ENCODE results near the gene XPNPEP1. TPM values are rescaled to one million over a fixed set of nuclear protein-coding genes. Genes with fewer than 3 reads are reported as not detected.

Gene XPNPEP1
- total RNA-seq, 1 experiment from 2014 or later, result 71.3 TPM

- H3K4me3 Mint-ChIP-seq, result no peak overlapping the region
These were observed 76.5 kb downstream of the XPNPEP1 start for GRCh38 chr10:109846832-109847231.

More at GRCh38 chr10:109846832-109847231, 76.5 kb downstream of the XPNPEP1 start:
- Mint-ChIP-seq H3K36me3 (ENCODE audit: insufficient read depth in 1 of 3, low read depth in 3 of 3) (no peaks in the 10 kb centered on the region), H3K9me3 (no peaks in the 10 kb centered on the region), H3K27me3 (ENCODE audit: low read depth) (peaks cover 4% of the 10 kb centered on the region), H3K4me1 (no peaks in the 10 kb centered on the region), H3K27ac (no peak overlapping the region)
- Histone ChIP-seq H4K20me1 (ENCODE audit: control insufficient read depth, insufficient read depth, insufficient read length) (no peaks in the 10 kb centered on the region), H3K4ac (ENCODE audit: low read depth, low read length) (no peak overlapping the region), H3K23me2 (ENCODE audit: insufficient read length, low read depth, low read length, poor library complexity, severe bottlenecking) (no peaks in the 10 kb centered on the region), H3K79me1 (ENCODE audit: insufficient read depth, low read depth, low read length, poor library complexity, severe bottlenecking) (no peaks in the 10 kb centered on the region), H3K27me3 (ENCODE audit: insufficient read depth, low read length) (no peaks in the 10 kb centered on the region), H2BK5ac (ENCODE audit: insufficient read length, low read length) (no peak overlapping the region), H2BK20ac (ENCODE audit: low read depth, low read length, poor library complexity, severe bottlenecking) (no peak overlapping the region), H3K4me2 (ENCODE audit: insufficient read depth, insufficient read length, low read length) (no peak overlapping the region), H3K23ac (ENCODE audit: insufficient read length, low read depth, low read length) (no peak overlapping the region), H2AK5ac (ENCODE audit: insufficient read length, low read length) (no peak overlapping the region), H3K56ac (ENCODE audit: insufficient read length, low read depth, low read length) (no peak overlapping the region), H2BK120ac (ENCODE audit: low read depth, low read length, poor library complexity, severe bottlenecking) (no peak overlapping the region), H2AFZ (ENCODE audit: low read length) (no peak overlapping the region), H3K9ac (ENCODE audit: extremely low read depth, insufficient read length, low read length) (no peak overlapping the region), H3K79me2 (ENCODE audit: insufficient read depth, low read length) (no peaks in the 10 kb centered on the region), H4K8ac (replicated peaks; ENCODE audit: insufficient read length, low read depth, low read length) (no peak overlapping the region), H3K9me3 (ENCODE audit: control insufficient read depth, low read depth, low read length) (no peaks in the 10 kb centered on the region), H2BK15ac (ENCODE audit: low read depth, low read length) (no peak overlapping the region), H4K91ac (ENCODE audit: insufficient read length, low read depth, low read length) (no peak overlapping the region), H4K5ac (ENCODE audit: insufficient read length, low read depth, low read length) (no peak overlapping the region), H3K18ac (ENCODE audit: insufficient read length, low read depth, low read length) (no peak overlapping the region), H3K14ac (ENCODE audit: insufficient read depth, low read length) (no peak overlapping the region), H3K4me1 (ENCODE audit: insufficient read depth, low read length) (no peaks in the 10 kb centered on the region), H3T11ph (ENCODE audit: low read length) (no peak overlapping the region), H3K27ac (ENCODE audit: insufficient read length, low read depth, low read length) (no peak overlapping the region), H2BK12ac (ENCODE audit: insufficient read length, low read depth, low read length) (no peak overlapping the region)
- WGBS (ENCODE audit: extremely low coverage, insufficient read length, low lambda C conversion rate), result no CpG with 5 or more reads among the region's 3 CpGs
- no peak for TF ChIP-seq CTCF (conservative IDR thresholded peaks at IDR 0.05)
- DNase-seq, result no peak

All from H9 (cell line).